CD4-positive, alpha-beta T cell treated with Interleukin-4 for 1 hour (primary cell): ENCODE data around the gene ALDH8A1.

Experiments used
- DNase-seq, 2 donors: peaks; one replicate each; pipeline ENCODE4 v3.0.0-alpha.2; 2020 to 2022

Gene ALDH8A1

GRCh38 chr6:134948691-134949090 lies 1.2 kb downstream of the ALDH8A1 start:
- no peak for DNase-seq

GRCh38 chr6:134948142-134948541 lies 1.8 kb downstream of the ALDH8A1 start:
- DNase-seq = no peak

- DNase-seq = no peak
These were observed 4.9 kb downstream of the ALDH8A1 start for GRCh38 chr6:134945045-134945444.

GRCh38 chr6:134943522-134944111 lies 6.3 kb downstream of the ALDH8A1 start:
- DNase-seq = no peak

GRCh38 chr6:134938896-134939295 lies 11.0 kb downstream of the ALDH8A1 start:
- peak; percentile 16 to 51 for DNase-seq

- no peak for DNase-seq
These were observed 12.5 kb downstream of the ALDH8A1 start for GRCh38 chr6:134937426-134937825.

- DNase-seq = no peak
These were observed 13.0 kb downstream of the ALDH8A1 start for GRCh38 chr6:134936931-134937330.

GRCh38 chr6:134936476-134936875 lies 13.4 kb downstream of the ALDH8A1 start:
- no peak for DNase-seq

- no peak for DNase-seq
These were observed 15.0 kb downstream of the ALDH8A1 start for GRCh38 chr6:134934793-134935485.

GRCh38 chr6:134932535-134933470 lies 17.1 kb downstream of the ALDH8A1 start:
- no peak for DNase-seq

GRCh38 chr6:134932098-134932497 lies 17.8 kb downstream of the ALDH8A1 start:
- DNase-seq = no peak

GRCh38 chr6:134930463-134930862 lies 19.4 kb downstream of the ALDH8A1 start:
- no peak for DNase-seq

GRCh38 chr6:134928151-134928900 lies 21.6 kb downstream of the ALDH8A1 start:
- no peak for DNase-seq

- DNase-seq = no peak
These were observed 24.1 kb downstream of the ALDH8A1 start for GRCh38 chr6:134925800-134926199.

- no peak for DNase-seq
These were observed 28.1 kb downstream of the ALDH8A1 start for GRCh38 chr6:134921721-134922261.

GRCh38 chr6:134921276-134921675 lies 28.6 kb downstream of the ALDH8A1 start:
- no peak for DNase-seq

- no peak for DNase-seq
These were observed 29.5 kb downstream of the ALDH8A1 start for GRCh38 chr6:134920422-134920821.

- no peak for DNase-seq
These were observed 31.4 kb downstream of the ALDH8A1 start for GRCh38 chr6:134918418-134918961.

- no peak for DNase-seq
These were observed 38.4 kb downstream of the ALDH8A1 start for GRCh38 chr6:134911547-134911946.

- DNase-seq = no peak
These were observed 39.3 kb downstream of the ALDH8A1 start for GRCh38 chr6:134910593-134910935.

GRCh38 chr6:134909701-134910592 lies 40.0 kb downstream of the ALDH8A1 start:
- no peak for DNase-seq
